HEK293 (cell line): ENCODE measurements around the gene AEN.

Source experiments
- CTCF ChIP-seq: fragments of 450-650 bp; formaldehyde crosslinking; IDR thresholded peaks from 2 replicates; pipeline ENCODE4 v1.5.1; 2016; ENCODE audit warnings: missing biosample characterization, missing genetic modification characterization
- GLI4 ChIP-seq: fragments of 450-650 bp; formaldehyde crosslinking; IDR thresholded peaks from 2 replicates; pipeline ENCODE4 v1.5.1; 2016; ENCODE audit warnings: missing biosample characterization, missing genetic modification characterization
- REST ChIP-seq: fragments of 450-650 bp; formaldehyde crosslinking; IDR thresholded peaks from 2 replicates; pipeline ENCODE4 v1.5.1; 2016; ENCODE audit warnings: missing biosample characterization, missing genetic modification characterization
- ZFP3 ChIP-seq: fragments of 450-650 bp; formaldehyde crosslinking; IDR thresholded peaks from 2 replicates; pipeline ENCODE4 v1.5.1; 2016; ENCODE audit warnings: low read depth, missing biosample characterization, missing genetic modification characterization
- ZNF10 ChIP-seq: fragments of 450-650 bp; formaldehyde crosslinking; IDR thresholded peaks from 2 replicates; pipeline ENCODE4 v1.5.1; 2017; ENCODE audit warnings: missing biosample characterization, missing genetic modification characterization
- ZNF394 ChIP-seq: fragments of 450-650 bp; formaldehyde crosslinking; IDR thresholded peaks from 2 replicates; pipeline ENCODE4 v1.5.1; 2016; ENCODE audit warnings: missing biosample characterization, missing genetic modification characterization, mild to moderate bottlenecking, moderate library complexity, borderline replicate concordance
- ZNF654 ChIP-seq: fragments of 450-650 bp; formaldehyde crosslinking; IDR thresholded peaks from 2 replicates; pipeline ENCODE4 v1.5.1; 2016; ENCODE audit warnings: low read depth, missing biosample characterization, missing genetic modification characterization
- ZSCAN5A ChIP-seq: fragments of 450-650 bp; formaldehyde crosslinking; IDR thresholded peaks from 2 replicates; pipeline ENCODE4 v1.5.1; 2016; ENCODE audit warnings: missing biosample characterization, missing genetic modification characterization
- TF ChIP-seq, protein P1 (sequence below): fragments of 450-650 bp; formaldehyde crosslinking; IDR thresholded peaks from 2 replicates; pipeline ENCODE4 v1.5.1; 2016; ENCODE audit warnings: missing biosample characterization, missing genetic modification characterization

- no peak for TF ChIP-seq ZSCAN5A (tag by site-specific recombination)
- no peak for TF ChIP-seq CTCF
- TF ChIP-seq ZNF394 (tag by site-specific recombination), result no peak
- no peak for TF ChIP-seq ZFP3
- no peak for TF ChIP-seq REST (tag by site-specific recombination)
- TF ChIP-seq ZNF10, result no peak
- no peak for TF ChIP-seq GLI4 (tag by site-specific recombination)
- no peak for TF ChIP-seq ZNF654 (tag by site-specific recombination)
- TF ChIP-seq, protein P1, sequence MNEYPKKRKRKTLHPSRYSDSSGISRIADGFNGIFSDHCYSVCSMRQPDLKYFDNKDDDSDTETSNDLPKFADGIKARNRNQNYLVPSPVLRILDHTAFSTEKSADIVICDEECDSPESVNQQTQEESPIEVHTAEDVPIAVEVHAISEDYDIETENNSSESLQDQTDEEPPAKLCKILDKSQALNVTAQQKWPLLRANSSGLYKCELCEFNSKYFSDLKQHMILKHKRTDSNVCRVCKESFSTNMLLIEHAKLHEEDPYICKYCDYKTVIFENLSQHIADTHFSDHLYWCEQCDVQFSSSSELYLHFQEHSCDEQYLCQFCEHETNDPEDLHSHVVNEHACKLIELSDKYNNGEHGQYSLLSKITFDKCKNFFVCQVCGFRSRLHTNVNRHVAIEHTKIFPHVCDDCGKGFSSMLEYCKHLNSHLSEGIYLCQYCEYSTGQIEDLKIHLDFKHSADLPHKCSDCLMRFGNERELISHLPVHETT (tag by site-specific recombination), result no peak
Measured at GRCh38 chr15:88631464-88632028, 10.4 kb downstream of the AEN start.
